Dedifferentiated amniotic fluid mesenchymal stem cell (primary cell): Measurements from ENCODE around the gene TRIO.

ENCODE experiments used
- DNase-seq: peaks from one replicate; pipeline ENCODE4 v3.0.0-alpha.2; 2016; ENCODE audit errors: extremely low spot score

Gene TRIO

GRCh38 chr5:14410394-14411201 is 267.5 kb downstream of the TRIO start:
- no peak for DNase-seq

DNA sequence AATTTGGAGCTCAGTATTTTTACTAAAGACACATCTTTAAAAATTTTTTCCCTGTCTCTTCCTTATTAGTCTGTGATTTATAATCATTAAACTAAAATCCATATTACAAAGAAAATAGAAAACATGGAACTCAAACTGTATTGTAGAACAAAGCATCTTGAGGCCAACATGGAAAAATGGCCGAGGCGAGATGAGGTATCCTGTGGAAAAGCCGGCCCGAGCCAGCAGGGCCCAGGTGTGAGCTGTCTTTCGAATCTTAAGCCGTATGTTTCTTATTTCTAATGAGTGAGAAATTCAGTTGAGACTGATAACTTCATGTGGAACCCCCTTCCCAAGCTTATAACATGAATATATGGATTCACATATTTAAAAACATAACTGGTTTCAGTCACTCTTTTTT is 268.1 kb downstream of the TRIO start:
- no peak for DNase-seq

- DNase-seq = no peak
Observed at GRCh38 chr5:14413331-14413750, 270.2 kb downstream of the TRIO start.

- DNase-seq = no peak
Observed at GRCh38 chr5:14414007-14414406, 270.9 kb downstream of the TRIO start.

GRCh38 chr5:14414656-14415023 is 271.5 kb downstream of the TRIO start:
- no peak for DNase-seq

DNA sequence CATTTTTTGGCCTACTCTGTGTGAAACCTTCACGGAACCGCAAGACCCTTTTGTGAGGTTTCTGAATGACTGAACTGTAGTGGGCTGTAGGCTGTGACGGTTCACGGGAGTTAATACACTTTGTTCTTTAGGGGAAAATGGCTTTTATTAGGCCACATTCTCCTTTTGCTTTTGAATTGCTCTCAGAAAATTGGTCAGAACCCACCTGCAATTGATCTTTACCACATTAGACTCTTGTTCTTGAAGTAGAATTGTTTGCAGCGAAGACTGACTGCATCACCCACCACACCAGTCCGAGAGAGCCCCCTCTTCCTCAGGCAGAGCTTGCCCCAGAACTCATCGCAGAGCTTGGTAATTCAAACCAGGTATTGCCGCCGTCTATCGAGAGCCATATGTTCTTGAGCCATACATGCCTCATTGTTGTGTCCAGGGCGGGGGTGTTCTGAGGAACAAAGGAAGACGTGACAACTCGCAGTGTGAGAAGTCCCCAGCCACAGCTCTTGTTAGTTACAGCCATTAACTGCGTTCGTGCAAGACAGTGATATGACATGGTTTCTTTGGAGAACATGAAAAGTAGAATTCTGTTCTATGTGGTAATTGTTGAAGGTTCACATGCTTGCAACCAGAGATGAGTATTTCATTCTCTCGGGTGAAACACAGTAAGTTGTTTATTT is 272.0 kb downstream of the TRIO start:
- peak; percentile 38 for DNase-seq

DNA sequence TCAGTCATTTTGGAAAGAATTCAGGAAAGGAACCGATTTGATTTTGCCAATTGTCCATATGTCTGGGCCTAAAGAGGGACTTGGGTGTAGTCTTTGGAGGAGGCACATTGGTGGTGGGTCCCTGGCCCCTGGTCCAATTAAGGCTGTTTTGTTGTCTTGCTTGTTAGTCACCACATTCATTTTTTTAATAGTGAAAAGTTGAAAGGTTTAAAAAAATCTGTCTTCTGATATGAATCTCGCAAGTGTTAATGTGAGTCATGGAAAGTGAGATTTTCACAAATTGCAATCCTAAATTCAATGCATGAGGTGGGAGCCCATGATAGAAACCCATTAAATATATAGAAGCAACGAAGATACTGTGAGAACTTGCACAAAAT is 272.5 kb downstream of the TRIO start:
- DNase-seq = no peak

DNA sequence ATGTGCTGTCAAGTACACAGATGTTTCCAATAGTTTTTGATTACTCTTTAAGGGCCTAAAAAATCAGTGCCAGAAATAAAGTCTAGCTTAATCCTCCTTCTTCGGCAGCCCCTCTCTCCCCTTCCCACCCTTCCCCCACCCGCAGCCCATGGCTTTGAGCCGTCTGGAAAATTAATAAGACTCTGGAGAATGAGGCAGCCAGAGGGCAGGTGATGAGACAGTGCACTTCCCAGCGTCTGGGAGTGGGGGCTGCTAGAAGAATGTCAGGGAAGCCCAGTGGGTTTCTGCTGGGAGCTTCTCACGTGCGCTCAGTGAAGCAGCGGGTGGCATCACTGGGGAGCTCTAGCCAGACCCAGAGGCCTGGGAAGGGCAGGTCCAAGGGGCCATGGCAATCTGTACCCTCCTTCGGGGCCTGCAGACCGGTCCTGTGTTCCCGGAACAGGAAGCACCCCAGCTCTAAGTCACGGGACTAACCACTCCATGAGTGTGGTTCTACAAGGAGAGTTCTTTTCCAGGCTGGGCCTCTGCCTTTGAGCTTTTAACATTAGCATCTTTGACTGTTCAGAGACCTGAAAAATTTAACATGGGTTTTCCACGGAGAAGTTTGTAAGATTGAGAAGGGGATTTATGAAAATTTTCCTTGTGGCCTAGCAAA is 273.6 kb downstream of the TRIO start:
- DNase-seq = no peak

- peak; percentile 53 for DNase-seq
Observed at GRCh38 chr5:14417276-14417730, 274.2 kb downstream of the TRIO start.

- no peak for DNase-seq
Observed at GRCh38 chr5:14417792-14418765, 274.9 kb downstream of the TRIO start.

DNA sequence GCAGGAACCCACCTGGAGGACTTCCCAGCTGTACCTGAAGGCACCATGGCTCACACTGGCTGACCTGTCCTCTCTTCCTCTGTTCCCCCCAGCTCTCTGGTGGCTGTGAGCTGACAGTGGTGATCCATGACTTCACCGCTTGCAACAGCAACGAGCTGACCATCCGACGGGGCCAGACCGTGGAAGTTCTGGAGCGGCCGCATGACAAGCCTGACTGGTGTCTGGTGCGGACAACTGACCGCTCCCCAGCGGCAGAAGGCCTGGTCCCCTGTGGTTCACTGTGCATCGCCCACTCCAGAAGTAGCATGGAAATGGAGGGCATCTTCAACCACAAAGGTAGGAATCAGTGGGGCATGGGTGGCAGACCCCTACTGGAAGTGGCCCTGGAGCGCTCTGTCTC is 276.5 kb downstream of the TRIO start:
- no peak for DNase-seq

- DNase-seq = no peak
Observed at GRCh38 chr5:14420101-14420811, 277.1 kb downstream of the TRIO start.

GRCh38 chr5:14421851-14422250 is 278.7 kb downstream of the TRIO start:
- DNase-seq = no peak

- DNase-seq = no peak
Observed at GRCh38 chr5:14424011-14424685, 281.0 kb downstream of the TRIO start.

DNA sequence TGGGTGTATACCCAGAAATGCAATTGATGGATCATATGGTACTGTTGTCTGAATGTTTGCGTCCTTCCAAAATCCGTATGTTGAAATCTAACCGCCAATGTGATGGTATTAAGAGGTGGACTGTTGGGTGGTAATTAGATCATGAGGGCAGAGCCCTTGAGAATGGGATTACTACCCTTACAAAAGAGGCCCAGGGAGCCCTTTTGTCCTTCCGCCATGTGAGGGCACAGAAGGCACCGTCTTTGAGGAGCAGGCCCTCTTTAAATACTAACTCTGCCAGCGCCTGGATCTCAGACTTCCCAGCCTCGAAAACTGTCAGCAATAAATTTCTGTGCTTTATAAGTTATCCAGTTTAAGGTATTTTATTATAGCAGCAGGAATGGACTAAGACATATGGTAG is 282.4 kb downstream of the TRIO start:
- no peak for DNase-seq

- DNase-seq = no peak
Observed at GRCh38 chr5:14426521-14426920, 283.4 kb downstream of the TRIO start.

DNA sequence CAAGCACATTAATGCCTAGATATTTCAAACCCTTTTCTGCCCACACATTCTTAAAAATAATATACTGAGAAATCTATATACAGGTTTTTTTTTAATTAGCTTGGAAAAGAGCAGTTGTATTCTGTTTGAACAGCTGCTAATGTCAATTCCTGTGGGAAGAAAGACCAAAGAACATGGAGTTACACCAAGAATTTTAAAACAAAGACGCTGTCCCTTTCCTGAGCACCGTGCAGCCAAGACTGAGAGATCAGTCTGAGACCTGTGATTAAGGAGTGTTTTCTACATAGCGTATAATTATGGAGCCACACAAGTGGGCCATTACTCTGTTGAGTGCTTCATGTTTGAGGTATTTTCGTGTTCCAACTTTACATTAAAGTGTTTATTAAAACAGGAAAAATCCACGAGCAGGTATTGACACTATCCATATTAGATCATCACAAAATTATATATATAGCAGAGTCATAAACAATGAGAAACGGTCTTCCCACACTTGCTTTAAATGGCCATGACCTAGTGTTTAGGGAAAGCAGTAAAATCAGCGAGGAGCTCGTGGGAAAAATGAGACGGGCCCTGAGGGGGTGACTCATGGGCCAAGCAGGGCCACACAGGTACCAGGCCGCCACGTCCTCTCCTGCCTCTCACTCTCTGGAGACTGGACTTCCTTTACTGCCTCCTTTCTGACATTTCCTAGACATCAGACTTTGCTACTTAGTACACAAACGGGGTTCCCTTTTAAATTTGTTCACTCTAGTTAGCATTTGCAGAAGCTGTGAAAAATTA is 285.4 kb downstream of the TRIO start:
- no peak for DNase-seq

- DNase-seq = no peak
Observed at GRCh38 chr5:14429101-14430050, 286.2 kb downstream of the TRIO start.
